Measurements from ENCODE around the gene RAB4A.

Gene RAB4A

DNA sequence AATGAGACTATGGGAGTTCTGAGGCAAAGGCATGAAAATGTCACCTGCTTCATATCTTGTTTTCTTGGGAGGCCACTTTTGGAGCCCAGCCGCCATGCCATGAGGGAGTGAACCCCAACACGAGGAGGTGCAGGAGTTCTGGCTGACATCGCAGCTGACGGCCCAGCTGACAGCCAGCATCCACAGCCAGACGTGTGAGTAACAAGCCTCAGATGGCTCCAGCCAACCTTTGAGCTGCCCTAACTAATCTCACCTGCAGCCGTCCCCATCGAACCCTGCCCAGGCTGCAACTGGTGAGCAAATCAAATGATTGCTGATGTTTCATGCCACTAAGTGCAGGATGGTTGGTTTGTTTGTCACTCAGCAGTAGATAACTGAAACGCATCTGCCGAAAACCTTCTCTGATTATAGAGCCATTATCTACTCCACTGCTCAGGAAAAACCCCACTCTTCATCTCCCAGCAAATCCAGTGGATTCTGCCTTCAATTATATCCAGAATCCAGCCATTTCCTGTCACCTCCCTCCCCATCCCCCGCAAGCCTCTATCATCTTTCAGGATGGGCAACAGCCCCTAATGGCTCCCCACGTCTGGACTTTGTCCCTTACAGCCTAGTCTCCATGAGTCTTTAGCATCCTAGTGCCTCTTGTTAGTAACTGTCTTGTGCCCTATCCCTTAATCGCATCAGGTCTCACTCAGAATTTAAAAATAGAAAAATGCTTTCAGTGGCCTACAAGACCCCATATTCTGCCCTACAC lies 18.5 kb upstream of the RAB4A start:
- TF ChIP-seq, protein P1, sequence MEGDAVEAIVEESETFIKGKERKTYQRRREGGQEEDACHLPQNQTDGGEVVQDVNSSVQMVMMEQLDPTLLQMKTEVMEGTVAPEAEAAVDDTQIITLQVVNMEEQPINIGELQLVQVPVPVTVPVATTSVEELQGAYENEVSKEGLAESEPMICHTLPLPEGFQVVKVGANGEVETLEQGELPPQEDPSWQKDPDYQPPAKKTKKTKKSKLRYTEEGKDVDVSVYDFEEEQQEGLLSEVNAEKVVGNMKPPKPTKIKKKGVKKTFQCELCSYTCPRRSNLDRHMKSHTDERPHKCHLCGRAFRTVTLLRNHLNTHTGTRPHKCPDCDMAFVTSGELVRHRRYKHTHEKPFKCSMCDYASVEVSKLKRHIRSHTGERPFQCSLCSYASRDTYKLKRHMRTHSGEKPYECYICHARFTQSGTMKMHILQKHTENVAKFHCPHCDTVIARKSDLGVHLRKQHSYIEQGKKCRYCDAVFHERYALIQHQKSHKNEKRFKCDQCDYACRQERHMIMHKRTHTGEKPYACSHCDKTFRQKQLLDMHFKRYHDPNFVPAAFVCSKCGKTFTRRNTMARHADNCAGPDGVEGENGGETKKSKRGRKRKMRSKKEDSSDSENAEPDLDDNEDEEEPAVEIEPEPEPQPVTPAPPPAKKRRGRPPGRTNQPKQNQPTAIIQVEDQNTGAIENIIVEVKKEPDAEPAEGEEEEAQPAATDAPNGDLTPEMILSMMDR (conservative IDR thresholded peaks at IDR 0.05; ENCODE audit: low read depth, low read length): no peak
- no peak overlapping the region for H3K4me3 ChIP-seq (ENCODE audit: low read length)
- DNase-seq (ENCODE audit: low read depth): no peak

DNA sequence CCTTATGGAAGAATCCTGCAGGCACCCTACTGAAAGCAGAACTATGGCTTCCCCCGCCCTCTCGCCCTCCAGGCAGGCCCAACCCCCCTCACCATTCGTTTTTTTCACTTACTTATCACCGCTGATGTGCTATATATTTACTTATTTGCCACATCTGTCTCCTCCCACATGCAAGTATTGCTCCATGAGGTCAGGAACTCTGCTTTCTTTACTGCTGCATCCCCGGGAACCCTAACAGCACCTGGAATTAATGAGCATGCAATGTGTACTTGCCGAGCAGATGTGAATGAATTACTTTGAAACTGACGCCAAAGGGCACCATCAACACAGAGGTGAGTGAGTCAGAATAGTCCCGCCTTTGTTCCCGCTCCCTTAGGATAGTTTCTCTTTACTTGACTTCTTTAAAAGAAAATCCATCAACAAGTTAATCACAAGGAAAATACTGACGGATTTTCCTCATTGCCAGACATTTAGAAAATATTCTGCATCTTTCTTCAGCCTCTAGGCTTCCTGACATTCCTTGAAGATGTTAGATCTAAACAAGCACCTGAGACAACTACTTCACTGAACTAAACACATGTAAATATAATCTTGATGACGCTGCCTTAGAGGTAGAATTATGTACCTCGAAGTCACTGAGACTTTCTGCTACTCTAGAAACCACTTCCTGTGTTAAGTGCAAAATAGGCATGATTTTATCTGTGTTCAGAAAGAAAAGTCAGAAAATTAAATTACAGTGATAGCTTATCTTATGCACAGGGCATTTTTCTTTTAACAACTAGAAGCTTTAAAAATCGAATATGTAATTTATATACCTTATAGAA lies 17.5 kb upstream of the RAB4A start:
- DNase-seq (ENCODE audit: low read depth): no peak
- H3K4me3 ChIP-seq (ENCODE audit: low read length): no peak overlapping the region
- TF ChIP-seq, protein P1 (conservative IDR thresholded peaks at IDR 0.05; ENCODE audit: low read depth, low read length): no peak

DNA sequence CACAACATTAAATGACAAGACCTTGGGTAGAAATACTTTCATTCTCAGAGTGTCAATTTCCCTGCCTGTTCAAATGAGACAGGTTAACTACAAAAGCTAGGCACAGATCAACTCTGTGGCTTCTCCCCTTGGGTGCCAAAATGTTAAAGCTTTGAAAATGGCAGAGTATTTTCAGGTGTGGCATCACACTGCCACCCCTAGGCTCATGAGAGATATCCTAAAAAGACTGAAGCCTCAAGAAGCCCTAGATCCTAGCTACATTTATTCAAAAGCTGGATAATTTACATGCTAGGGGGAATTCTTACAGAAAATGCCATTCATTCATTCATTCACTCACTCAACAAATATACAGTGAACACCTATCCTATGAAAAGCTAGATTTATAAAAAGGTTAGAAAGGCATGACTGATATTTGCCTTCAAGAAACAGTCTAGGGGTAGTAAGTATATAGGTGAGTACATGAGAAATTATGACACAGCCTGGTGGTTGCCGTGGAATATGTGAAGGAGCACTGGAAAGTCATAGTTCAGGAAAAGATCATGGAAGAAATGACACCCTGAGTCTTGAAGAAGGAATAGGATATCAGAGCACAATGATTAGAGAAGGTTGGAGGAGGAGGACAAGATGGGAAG lies 15.9 kb upstream of the RAB4A start:
- no peak overlapping the region for H3K4me3 ChIP-seq (ENCODE audit: low read length)
- TF ChIP-seq, protein P1 (conservative IDR thresholded peaks at IDR 0.05; ENCODE audit: low read depth, low read length): peak; percentile 21
- no peak for DNase-seq (ENCODE audit: low read depth)

DNA sequence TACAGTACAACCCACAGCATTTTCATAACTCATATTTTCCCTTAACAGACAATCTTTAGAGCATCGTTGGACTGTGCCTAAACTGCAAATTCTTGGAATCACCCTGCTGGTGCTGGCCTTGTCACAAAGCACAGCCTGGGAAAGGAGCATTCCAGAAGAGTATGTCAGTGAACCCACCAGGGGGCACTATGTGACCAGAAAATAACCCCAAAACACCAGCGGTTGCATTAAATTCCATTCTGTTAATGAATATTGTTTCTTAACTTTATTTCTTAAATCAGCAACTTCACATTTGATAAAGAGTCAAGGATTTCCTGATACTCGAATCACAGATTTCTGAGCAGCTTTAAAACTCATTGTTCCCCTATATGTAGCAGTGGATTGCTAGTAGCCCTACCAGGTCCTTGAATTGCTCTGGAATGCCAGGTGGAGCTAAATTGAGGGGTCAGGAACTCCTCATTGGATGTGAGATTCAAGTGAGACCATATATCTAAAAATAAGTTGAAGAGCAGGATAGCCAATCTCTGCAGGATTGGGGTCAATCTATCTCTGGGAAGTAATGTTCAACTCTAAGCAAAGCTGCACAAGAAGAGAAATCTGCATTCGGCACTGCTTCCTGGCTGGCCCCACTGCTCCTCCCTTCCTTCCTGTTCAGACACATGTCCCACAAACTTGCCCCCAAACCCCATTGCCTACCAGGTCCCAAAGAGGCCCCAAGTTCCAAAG lies 12.7 kb upstream of the RAB4A start:
- no peak overlapping the region for H3K4me3 ChIP-seq (ENCODE audit: low read length)
- TF ChIP-seq, protein P1 (conservative IDR thresholded peaks at IDR 0.05; ENCODE audit: low read depth, low read length): peak; percentile 75
- DNase-seq (ENCODE audit: low read depth): no peak

DNA sequence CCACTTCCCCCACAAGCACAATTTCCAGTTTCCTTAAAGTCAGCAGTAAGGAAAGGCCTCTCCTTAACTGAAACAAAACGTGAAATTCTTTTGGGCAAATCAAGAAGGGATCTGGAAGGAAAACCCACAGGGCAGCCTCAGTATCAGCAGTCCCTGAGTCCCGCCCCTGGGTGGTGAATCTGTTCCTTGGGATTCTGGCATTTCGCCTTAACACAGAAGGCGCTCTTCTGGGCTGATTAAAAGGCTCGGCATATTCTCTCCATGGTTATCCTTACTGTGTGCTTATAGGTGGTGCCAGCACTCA lies 12.2 kb upstream of the RAB4A start:
- TF ChIP-seq, protein P1 (conservative IDR thresholded peaks at IDR 0.05; ENCODE audit: low read depth, low read length): no peak
- H3K4me3 ChIP-seq (ENCODE audit: low read length): no peak overlapping the region
- no peak for DNase-seq (ENCODE audit: low read depth)

DNA sequence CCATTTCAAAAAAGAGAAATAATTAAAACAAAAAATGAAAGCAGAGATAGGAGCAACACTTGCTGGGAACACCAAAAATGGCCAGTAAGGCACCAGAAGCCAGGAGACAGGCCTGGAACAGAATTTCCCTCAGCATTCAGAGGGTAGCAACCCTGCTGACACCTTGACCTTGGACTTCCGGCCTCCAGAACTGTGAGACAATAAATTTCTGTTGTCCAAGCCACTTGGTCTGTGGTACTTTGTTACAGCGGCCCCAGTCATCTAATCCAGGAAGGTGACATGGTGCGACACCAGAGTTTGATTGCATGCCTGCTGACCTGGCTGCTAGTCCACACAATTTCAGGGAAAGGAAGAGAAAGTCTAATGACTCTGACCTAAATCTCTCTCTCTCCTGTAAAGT lies 10.6 kb upstream of the RAB4A start:
- H3K4me3 ChIP-seq (ENCODE audit: low read length): no peak overlapping the region
- no peak for DNase-seq (ENCODE audit: low read depth)
- TF ChIP-seq, protein P1 (conservative IDR thresholded peaks at IDR 0.05; ENCODE audit: low read depth, low read length): no peak
